ENCODE measurements around the gene MICALL2.

Gene MICALL2

GRCh38 chr7:1466524-1467271, 7.4 kb upstream of the MICALL2 start:
- no peak for DNase-seq

- no peak for DNase-seq
Observed at GRCh38 chr7:1464694-1465093, 5.4 kb upstream of the MICALL2 start.

GRCh38 chr7:1463676-1464223, 4.5 kb upstream of the MICALL2 start:
- DNase-seq: no peak

GRCh38 chr7:1461646-1462375, 2.5 kb upstream of the MICALL2 start:
- no peak for DNase-seq

- DNase-seq: no peak
Observed at GRCh38 chr7:1460821-1461645, 1.8 kb upstream of the MICALL2 start.

GRCh38 chr7:1459920-1460820, 900 bp upstream of the MICALL2 start:
- DNase-seq: peak; percentile 28

GRCh38 chr7:1459512-1459892, 232 bp upstream of the MICALL2 start:
- peak; percentile 99 for DNase-seq

GRCh38 chr7:1457949-1458682, 1.2 kb downstream of the MICALL2 start:
- DNase-seq: no peak

GRCh38 chr7:1457059-1457948, 2.0 kb downstream of the MICALL2 start:
- no peak for DNase-seq

GRCh38 chr7:1455955-1456354, 3.3 kb downstream of the MICALL2 start:
- DNase-seq: no peak

GRCh38 chr7:1455241-1455939, 3.9 kb downstream of the MICALL2 start:
- no peak for DNase-seq

- no peak for DNase-seq
Observed at GRCh38 chr7:1454542-1454941, 4.7 kb downstream of the MICALL2 start.

GRCh38 chr7:1452205-1452604, 7.1 kb downstream of the MICALL2 start:
- no peak for DNase-seq

- DNase-seq: no peak
Observed at GRCh38 chr7:1450987-1451386, 8.3 kb downstream of the MICALL2 start.

GRCh38 chr7:1450431-1450830, 8.8 kb downstream of the MICALL2 start:
- DNase-seq: no peak

- DNase-seq: no peak
Observed at GRCh38 chr7:1449951-1450350, 9.3 kb downstream of the MICALL2 start.

GRCh38 chr7:1449501-1449900, 9.8 kb downstream of the MICALL2 start:
- DNase-seq: no peak

- DNase-seq: no peak
Observed at GRCh38 chr7:1448958-1449357, 10.3 kb downstream of the MICALL2 start.

- DNase-seq: no peak
Observed at GRCh38 chr7:1447551-1448244, 11.6 kb downstream of the MICALL2 start.

All from central memory CD4-positive, alpha-beta T cell (primary cell).